HG03442 (cell line): ENCODE results near the gene GLIS2.
A peak's percentile ranks its signal among the peaks of the same experiment; 100 is the strongest.

ENCODE experiments used
- ATAC-seq: cut with Tn5 transposase; IDR thresholded peaks from one replicate; pipeline ENCODE4 v1.9.1; 2021; ENCODE audit warnings: mild to moderate bottlenecking, moderate library complexity; ENCODE audit not compliant: unreplicated experiment

GLIS2 gene

DNA sequence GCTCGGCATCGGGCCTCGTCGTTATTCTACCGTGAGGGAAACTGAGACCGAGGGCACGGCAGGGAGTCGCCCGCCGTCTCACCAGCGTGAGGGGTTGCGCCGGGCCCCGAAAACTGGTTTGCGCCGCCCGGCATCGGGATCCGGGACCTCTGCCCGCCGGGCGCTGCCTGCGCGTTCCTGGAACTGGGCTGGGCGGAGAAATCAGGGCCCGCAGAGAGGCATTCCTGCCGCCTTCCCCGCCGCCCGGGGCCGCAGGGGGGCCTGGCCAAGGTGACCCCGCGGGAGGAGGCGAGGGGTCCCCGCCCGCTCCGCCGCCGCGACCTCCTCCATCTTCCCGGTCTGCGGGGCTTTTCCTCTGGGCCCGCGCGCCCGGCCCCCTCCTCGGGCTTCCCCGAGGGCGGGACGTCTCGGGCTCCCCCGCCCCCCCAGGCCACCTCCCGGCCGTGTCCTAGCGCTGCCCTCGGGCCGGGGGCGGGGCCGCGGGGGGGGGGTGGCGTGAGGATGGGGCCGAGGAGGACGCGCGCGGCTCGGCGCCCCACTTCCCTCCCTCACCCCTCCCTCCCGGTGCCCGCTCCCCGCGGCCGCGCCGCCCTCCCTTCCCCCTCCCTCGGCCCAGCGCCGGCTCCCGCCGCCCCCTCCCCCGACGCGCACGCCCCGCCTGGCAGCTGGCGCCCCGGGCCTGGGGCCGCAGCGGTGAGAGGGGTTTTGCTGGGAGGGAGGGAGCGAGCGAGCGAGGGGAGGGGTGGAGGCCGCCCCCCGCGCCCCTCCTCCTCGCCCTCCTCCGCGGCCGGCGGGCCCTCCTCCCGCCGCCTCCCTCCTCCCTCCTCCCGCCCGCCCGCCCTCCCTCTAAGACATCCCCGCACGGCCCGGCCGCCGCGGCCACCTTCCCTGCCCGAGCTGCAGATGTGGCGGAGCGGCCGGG, at the start of gene GLIS2:
GLIS2 (plus strand) TSS at position 882 of the 922 bp plus-strand sequence. CDS start 16,214 bp downstream, outside the sequence.
- no peak for ATAC-seq

GRCh38 chr16:4266372-4266771, 49.5 kb upstream of the GLIS2 start:
- no peak for ATAC-seq

GRCh38 chr16:4270091-4270490, 45.8 kb upstream of the GLIS2 start:
- ATAC-seq = no peak

DNA sequence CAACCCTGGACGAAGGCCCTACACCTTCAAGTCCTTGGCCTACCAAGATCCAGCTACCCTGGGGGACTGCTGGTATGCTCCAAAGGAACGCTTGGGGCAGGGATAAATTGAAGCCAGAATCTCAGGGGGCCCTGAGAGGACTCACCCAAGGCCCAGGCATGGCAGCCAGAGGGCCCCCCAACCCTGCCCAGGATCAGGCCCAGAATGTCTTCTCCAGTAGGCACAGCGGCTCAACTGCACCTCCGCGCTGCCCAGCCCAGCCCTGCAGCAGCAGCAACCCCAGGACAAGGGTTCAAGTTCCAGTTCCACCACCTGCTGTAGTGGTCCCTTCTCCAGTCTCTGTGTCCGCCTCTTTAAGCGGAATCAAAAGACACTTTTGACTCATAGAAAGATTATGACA, 45.3 kb upstream of the GLIS2 start:
- ATAC-seq = no peak

DNA sequence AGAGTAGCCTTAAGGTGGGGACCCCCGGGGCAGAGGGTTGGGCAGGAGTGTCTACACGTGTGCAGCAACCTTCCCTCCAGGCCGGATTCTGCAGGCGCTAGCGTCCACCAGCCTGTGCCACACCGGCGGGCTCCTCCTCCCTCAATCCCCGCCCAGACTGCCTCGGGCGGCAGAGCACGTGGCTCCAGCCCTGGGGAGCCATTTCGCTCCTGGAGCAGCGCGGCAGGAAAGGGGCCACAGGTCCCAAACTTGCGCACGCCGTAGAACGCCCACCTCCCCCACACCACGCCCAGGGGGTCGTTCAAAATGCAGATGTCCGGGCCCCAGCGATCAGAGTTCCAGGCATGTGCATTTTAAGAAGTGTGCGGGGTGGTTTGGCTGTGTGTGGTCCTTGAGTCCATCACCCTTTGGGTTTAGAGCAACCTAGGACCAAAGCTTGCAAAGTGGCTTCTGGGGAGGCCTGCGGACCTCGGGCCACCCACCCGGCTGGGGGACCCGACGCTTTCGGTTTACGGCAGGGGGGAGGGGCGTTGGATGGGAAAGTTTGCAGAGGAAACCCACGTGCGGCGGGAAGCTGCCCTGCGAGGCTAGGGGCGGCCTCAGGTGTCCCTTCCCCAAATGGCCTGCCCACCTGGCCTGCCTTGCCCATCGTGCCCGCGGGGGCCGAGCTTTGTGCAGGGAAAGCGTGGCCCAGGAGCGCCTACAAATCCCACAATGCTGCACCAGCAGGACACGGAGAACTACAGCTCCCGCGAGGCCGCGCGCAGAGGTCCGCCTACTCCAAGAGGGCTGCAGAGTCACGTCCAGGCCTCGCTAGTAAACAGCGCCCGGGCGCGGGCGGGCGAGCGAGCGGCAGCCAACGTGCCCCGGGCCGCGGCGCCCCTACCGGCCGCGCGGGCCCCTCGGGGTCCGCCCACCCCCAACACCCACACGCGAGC, 44.4 kb upstream of the GLIS2 start:
- peak; percentile 53 for ATAC-seq

GRCh38 chr16:4272114-4272956, 43.5 kb upstream of the GLIS2 start:
- peak; percentile 21 for ATAC-seq

DNA sequence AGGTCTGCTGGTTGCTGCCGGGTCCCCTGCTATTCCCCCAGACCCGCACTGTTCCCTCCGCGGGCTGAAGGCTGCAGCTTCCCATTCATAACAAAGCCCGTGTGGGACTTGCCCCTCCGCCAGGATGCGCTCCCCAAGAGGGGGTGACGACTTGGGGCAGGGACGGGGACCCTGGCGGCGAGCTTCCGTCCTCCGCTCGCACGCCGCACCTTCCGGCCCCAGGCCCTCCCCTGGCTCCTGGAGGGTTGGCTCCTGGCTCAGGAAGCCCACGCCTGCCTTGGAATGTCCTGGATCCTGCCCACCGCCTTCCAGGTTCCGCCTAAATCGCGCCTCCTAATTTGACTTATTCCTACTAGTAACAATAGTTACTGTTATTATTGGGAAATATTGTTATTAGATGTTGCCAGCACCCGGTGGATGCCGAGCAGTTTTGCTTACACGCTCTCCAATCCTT, 42.0 kb upstream of the GLIS2 start:
- ATAC-seq = no peak

DNA sequence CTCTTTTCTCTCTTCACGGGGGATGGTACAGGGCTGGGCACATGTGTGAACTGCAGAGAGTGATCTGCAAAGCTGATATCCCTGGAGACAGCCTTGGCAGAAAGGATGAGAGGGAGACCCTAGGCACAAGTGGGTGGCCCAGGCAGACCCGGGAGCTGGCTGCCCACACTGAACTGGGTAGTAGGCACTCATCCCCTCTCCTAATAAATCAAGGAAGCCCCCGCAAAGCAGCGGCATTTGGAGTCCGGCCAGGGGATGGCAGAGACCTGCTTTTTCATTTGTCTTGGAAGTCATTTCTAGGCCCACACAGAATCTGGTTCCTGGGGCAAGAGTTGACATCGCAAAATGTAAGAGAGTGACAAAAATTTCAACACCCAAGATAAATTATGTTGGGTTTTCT, 40.0 kb upstream of the GLIS2 start:
- ATAC-seq = no peak

DNA sequence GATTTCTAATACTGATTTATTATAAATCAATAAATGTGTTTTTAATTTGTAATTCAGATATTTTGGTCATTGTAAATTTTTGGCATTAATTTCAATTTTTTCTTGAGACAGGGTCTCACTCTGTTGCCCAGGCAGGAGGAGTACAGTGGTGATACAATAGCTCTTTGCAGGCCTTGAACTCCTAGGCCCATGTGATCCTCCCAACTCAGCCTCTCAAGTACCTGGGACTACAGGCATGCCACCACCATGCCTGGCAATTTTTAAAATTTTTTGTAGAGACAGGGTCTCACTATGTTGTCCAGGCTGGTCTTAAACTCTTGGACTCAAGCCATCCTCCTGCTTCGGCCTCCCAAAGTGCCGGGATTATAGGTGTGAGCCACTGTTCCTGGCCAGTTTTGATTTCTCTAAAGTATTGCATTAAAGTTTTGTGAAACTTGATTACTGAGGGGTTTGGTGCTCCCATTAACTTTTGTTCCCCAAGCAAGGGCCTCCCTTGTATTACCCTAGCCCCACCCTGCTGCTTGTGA, 37.8 kb upstream of the GLIS2 start:
- no peak for ATAC-seq

DNA sequence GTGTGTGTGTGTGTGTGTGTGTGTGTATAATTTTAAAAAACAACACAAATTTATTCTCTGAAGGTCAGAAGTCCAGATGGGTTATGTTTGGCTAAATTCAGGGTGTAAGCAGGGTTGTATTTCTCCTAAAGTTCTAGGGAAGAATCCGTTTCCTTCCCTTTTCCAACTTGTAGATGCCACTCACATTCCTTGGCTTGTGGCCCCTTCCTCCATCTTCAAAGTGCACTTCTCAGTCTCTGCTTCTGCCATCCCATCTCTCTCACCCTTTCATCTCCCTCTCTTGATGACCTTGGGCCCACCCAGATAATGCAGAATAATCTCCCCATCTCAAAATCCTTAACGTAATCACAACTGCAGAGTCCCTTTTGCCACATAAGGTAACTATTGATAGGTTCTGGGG, 35.2 kb upstream of the GLIS2 start:
- ATAC-seq = no peak

- ATAC-seq = no peak
Observed at GRCh38 chr16:4283441-4283840, 32.4 kb upstream of the GLIS2 start.

GRCh38 chr16:4283939-4284338, 31.9 kb upstream of the GLIS2 start:
- no peak for ATAC-seq

- ATAC-seq = no peak
Observed at GRCh38 chr16:4285167-4285566, 30.7 kb upstream of the GLIS2 start.

DNA sequence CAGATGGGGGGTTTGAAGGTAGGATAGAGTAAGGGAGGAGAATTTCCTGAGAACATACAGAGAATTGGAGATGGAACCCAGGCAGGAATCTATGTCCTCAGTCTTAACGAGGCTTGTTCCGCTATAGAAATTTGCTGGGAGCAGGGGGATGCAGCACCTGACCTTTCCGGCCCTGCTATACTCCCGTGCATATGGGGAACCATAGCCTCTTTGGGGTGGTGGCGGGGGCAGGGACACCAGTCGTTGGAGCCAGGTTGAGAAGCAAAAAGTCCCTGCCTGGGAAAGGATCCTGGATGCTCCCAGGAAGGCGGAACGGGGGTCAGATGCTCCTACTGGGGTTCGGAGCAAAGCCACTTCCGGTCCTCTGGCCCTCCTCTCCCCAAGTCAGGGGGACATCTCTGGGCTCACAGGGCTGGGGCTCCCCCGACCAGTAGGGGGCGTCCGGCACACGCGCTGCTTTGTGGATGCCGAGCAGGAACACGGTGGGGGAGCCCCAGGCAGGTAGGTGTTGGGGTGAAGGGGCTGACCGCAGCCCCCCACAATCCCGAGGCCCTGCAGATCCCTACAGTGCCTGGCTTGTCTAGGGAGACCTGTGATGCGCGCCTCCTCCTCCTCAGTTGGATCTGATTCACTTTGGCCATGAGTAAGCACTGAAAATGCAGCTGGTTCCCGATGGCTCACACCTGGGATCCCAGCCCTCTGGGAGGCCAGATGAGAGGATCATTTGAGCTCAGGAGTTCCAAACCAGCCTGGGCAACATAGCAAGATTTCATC, 27.5 kb upstream of the GLIS2 start:
- ATAC-seq = peak; percentile 64

- ATAC-seq = no peak
Observed at GRCh38 chr16:4290236-4290830, 25.5 kb upstream of the GLIS2 start.

- no peak for ATAC-seq
Observed at GRCh38 chr16:4291699-4292098, 24.2 kb upstream of the GLIS2 start.

DNA sequence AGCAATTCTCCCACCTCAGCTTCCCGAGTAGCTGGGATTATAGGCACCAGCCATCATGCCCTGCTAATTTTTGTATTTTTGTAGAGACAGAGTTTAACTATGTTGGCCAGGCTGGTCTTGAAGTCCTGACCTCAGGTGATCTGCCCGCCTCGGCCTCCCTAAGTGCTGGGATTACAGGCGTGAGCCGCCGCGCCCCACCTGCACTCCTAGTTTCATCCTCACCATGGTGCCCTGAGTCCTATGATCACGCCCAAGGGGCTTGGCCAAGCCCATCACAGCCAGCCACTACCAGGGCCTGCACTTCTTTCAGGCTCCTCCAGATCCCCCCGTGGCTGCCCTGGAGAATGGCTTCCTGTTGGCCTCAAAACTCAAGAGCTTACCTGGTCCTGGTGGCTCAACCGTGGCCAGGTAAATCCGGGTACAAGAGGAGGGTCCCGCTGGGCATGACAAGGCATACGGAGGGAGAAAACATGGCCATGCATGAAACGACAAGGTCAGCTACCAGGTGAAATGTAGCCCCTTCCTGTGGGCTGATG, 22.6 kb upstream of the GLIS2 start:
- ATAC-seq = no peak

GRCh38 chr16:4293822-4294457, 21.9 kb upstream of the GLIS2 start:
- no peak for ATAC-seq
